GM21515 (cell line): Measurements from ENCODE around the gene ZNF536.

ENCODE experiments used
- ATAC-seq: cut with Tn5 transposase; IDR thresholded peaks from one replicate; pipeline ENCODE4 v1.9.1; 2021; ENCODE audit not compliant: unreplicated experiment

ZNF536 gene

DNA sequence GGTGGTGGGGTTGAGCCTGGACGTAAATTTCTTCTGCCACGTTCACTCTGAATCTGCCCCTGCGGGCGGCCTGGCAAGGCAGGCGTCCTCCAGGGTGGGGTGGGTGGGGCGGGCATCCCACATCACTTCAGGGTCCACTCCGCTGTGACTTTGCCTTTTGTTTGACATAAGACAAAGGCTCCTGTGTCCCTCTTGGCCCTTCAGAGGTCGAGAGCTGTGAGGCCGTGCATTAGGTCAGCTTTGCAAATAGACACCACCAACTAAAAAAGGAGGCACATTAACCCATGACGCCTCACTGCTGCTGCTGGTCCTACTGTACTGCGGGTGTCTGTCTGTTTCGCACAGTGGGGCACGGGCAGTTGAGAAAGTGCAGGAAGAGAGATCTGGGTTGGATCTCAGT is 10.5 kb upstream of the ZNF536 start:
- no peak for ATAC-seq

DNA sequence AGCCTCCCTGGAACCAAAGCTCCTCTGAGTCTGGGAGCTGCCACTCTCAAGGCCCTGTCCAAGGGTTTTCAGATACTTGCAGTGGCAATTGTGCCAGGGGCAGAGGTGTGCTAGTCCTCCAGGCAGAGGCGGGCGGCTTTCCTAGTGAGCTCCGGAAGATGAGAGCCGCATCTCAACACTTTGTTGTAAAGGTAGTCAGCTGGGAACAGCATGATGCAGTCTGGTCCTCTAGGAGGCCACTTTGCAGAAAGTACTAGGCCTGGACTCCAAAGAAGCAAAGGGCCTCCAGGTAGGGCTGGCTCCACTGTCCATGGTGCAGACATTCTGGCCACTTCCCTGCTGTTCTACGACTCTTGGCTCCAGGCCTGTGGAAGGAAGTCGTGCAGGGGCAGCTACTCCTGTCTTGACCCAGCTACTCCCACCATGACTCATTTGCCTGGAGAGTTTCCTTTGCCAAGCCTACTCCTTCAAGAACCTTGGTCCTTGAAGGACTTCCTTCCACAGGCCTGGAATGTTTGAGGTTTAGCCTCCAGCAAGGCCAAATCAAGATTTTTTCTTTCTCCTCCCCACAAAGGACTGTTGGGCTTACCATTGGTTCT is 9.9 kb upstream of the ZNF536 start:
- ATAC-seq, result no peak

- ATAC-seq, result no peak
Measured at GRCh38 chr19:30363073-30363472, 9.1 kb upstream of the ZNF536 start.

DNA sequence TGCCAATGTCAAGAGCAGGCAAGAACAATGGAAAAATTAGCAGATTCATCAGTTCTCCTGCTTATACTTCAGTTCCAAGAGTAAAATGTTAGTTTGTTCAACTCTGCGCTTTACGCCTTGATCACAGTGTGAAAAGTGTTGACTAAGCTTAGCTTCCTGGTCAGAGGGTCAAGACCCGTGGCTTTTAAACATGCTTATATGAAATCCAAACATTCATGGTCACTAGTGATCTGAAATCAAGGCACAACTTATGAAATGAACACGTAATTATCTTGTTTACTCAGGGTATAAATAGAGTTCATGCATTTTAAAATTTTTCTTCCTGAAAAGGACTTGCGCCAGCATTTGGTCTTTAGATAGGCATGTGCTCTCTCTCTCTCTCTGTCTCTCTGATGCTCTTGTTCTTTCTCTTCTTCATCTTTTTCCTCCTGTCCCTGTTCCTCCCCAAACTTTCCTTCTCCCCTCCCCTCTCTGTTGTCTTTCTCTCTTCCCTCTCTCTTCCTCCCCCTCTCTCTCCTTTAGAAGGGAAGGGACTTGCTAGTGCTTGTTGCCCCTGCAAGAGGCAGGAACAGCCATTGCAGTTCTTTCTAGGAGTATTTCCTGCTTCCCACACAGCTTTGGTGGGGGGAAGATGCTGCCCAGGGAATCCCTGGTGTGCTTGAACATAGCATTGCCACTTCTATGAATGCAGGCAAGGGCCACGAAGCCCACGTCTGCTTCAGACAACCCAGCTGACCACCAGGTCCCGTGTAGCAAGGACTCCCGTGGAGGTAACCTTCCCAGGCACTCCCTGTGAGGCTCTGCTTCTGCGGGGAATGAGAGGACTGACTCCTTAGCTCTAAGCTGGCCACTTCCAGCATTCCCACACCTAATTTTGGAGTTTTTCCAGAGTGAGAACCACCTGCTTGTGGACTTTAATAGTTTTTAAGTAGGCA is 7.1 kb upstream of the ZNF536 start:
- no peak for ATAC-seq

GRCh38 chr19:30366282-30366681 is 5.9 kb upstream of the ZNF536 start:
- no peak for ATAC-seq

- no peak for ATAC-seq
Measured at GRCh38 chr19:30367006-30367405, 5.2 kb upstream of the ZNF536 start.

GRCh38 chr19:30367421-30367820 is 4.8 kb upstream of the ZNF536 start:
- no peak for ATAC-seq

DNA sequence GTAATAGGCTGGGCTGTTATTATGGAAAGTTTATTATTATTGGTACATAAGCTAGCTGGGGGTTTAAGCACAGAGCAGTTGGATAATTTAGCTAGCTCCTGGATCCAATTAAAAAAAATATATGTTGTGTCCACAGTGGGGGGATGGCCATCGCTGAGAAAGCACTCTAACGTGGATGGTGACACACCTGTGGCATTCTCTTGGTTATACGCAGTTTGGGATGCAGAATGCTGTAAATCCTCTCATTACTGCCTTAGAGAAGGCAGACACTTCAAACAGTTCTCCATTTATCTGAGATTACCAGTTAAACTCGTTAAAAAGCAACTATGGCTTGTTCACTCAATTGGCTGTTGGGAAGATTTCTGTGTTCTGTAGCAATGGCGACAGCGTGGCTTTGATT is 2.4 kb upstream of the ZNF536 start:
- ATAC-seq, result no peak

DNA sequence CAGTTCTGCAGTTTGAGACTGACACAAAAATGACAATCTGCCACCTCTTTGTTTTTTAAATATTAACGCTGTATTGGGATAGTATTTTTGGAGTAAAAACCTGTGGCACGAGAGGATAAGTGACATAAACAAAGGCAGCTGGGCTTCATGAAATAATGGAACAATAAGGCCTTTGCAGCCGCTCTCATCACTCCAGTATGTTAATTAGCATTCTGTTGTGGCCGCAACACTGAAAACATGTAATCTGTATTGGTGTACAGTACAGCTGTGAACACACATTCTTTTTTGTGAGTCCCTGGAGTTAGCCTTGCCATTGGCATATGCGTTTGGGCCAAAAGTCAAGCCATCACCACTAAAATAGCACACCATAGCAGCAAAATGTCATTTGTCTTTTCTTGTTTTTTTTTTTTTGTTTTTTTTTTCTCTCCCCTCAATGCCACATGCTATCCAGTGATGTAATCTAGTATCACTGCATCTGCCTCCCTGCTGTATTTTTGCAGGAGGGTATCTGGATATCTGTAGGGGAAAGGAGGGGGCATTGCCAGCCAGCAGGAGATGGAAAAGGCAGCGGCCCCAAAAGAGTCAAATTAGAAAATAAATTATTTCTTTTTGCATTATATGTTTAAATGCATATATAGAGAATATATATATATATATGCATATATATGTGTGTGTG is 885 bp upstream of the ZNF536 start:
- no peak for ATAC-seq

DNA sequence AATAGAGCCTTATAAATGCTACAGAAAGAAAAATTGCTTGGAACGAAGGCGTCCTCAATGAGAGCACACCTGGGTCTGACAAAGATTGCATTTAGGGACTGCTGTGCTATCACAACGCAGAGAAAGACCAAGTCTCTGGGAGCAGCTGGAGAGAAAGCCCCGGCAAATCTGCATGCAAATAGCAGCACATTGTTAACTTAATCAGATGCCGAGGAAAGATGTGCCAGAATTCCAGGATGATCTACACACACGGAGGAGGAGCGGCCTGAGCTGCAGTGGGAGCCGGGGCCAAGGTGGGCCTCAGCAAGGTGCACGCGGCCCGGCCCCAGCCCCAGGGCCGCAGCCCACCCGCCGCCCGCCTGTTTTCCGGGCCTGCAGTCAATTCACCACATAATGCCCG is 1.4 kb downstream of the ZNF536 start:
- ATAC-seq, result no peak

GRCh38 chr19:30374539-30374864 is 2.3 kb downstream of the ZNF536 start:
- no peak for ATAC-seq

DNA sequence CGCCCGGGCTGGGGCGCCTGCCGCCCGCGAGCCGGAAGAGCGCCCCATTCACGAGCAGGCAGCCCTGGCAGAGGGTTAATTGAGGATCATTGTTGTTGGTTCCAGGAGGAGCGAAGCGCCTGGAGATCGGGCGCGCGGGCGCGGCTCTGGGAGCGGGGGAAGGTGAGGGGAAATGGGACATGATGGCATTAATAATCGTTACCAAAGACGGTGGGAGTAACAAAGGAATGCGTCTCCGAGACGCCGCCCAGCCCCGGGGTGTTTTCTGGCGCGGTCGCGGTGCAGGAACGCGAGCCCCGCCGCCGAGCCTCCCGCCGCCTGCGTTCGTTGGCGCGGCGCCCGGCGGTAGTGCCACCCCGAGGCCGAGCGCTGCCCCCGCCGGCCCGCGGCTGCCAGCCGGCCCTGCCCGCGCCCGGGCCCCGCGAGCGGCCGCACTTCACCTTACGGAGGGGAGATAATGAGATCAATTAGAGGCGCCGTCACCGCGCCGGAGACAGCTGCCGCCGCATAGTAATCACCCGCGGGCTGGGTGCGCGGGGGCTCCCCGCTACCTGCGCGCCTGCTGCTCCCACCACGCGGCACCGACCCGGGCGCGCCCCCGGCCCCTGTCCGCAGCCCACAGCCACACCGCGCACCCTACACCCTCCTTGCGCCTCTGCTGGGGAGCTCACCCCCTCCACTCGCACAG is 2.8 kb downstream of the ZNF536 start:
- ATAC-seq, result no peak

- no peak for ATAC-seq
Measured at GRCh38 chr19:30375553-30376031, 3.4 kb downstream of the ZNF536 start.

DNA sequence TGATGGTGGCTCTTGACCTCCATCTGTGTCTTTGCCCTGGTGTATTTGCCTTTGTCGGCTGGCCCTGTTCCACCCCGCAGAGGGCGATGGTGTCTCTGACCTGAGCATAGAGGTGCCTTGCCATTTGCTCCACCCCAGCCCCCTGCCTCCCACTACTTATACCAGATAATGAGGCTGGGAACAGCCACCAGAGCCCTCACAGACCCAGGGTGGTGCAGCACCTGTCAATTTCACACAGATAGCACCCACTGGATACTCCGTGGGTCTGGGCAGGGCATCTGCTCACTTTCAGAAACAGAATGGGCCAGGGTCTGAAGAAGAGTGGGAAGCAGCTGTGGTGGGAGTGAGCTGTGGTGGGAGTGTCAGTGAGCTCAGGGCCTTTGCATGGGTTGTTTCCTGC is 4.1 kb downstream of the ZNF536 start:
- ATAC-seq, result no peak

DNA sequence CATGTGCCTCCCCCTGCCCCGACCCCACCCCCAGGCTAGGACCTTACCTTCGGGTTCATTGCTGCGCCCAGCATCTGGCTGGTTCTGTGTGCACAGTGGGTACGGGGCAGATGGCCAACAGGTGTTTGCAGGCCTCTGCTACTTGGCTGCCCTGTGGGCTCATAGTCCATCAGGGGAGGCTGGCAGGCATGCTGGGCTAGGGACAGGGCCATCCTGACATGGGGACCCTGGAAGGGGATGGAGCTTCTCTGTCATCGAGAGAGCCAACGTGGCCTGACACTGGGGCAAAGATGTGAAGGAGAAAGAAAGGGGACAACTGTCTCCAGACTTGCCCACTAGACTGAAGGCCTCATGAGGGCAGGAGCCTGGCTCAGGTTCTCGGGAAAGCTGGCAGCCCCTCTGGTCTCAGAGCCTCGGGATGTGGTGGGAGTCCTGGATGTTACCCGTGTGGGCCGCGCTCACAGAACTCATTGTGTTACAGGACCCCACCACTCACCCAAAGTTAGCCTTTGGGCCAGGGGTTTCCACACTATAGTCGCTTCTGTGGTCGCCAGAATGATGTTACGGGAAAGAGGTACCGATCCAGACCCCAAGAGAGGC is 4.7 kb downstream of the ZNF536 start:
- ATAC-seq, result no peak

GRCh38 chr19:30378701-30379100 is 6.5 kb downstream of the ZNF536 start:
- ATAC-seq, result no peak

GRCh38 chr19:30379841-30380610 is 7.8 kb downstream of the ZNF536 start:
- no peak for ATAC-seq

DNA sequence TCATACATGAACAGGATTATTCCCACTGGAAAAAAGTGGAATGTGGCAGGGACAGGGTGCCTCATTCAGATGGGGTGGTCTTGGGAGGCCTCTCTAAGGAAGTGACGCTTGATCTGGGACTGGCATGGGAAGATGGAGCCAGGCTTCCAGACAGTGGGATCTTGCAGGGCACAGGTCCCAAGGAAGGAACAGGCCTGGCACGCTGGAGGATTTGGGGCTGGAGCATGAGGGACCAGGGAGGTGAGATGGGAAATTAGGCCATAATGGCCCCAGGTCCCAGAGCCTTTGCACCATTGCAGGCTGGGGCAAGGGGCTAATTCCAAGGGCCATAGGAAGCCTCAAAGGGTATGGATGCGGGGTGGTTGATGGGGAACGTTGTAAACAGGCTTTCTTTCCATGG is 9.2 kb downstream of the ZNF536 start:
- no peak for ATAC-seq

DNA sequence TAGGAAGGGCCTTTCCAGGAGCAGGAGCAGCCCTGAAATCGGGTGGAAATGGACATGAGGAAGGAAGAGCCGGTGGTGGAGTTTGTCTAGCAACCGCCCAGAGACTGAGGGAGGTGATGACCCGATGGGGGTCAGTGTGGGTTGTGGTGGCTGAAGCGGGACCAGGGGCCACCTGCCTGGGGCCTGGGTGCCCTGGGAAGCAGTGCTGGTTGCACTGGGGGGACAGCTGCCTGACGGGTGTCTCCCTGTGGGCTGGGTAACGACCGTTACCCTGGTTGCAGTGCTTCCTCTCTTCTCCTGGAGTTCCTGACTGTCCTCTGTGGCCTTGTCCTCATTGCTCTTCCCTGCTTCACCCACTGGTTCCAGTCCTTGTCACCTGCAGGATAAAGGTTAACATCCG is 13.0 kb downstream of the ZNF536 start:
- ATAC-seq, result no peak

DNA sequence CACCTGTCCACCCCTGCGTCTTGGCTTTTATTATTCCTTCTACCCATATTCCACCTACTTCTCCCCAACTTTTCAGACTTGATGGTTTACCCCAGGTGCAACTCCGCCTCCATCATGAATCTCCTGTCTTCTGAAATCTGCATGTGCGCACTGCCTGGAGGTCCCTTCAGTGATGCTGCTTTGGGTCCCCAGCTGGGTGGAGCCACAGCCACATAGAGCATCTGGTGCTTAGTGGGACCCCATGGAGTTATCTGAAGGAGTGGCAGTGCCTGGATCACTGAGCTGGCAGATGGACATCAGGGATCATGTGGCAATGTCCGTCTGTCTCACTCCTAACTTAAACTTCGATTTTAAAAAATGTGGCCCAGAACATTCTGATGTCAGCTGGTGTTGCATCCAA is 13.5 kb downstream of the ZNF536 start:
- no peak for ATAC-seq
